GM19455 (cell line): ENCODE measurements around the gene ARHGAP25.

Source experiments
- ATAC-seq: cut with Tn5 transposase; IDR thresholded peaks from one replicate; pipeline ENCODE4 v1.9.1; 2021; ENCODE audit not compliant: unreplicated experiment

ARHGAP25 gene

DNA sequence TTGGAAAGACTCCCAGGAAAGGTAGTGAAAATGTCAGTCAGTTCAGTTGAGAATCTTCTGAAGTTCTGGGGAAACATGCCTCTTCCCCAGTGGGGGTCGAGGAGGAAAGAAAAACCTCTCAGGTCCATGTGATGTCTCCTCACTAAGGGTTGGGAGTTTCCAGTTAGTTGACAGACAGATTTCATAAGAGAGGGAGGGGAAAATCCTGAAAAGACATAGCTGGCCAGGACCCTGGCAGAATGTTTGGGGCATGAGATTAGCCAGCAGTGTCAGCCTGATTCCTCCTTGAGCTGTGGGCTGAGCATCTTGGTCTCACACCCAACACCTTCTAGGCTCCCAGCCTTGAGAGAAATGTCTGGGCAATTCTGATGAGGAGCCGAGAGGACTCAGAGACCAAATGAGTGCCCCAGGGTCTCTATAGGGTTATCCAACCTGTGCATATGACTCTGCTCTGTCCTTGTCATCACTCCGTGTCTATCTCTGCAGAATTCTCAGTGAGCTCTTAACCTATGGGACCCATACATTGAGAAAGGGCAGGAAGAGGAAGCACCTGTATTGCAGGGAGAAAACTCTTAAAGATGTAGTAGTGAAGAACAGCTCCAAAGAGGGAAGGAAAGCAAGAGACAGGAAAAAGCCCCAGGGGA is 122.7 kb downstream of the ARHGAP25 start:
- ATAC-seq = no peak

DNA sequence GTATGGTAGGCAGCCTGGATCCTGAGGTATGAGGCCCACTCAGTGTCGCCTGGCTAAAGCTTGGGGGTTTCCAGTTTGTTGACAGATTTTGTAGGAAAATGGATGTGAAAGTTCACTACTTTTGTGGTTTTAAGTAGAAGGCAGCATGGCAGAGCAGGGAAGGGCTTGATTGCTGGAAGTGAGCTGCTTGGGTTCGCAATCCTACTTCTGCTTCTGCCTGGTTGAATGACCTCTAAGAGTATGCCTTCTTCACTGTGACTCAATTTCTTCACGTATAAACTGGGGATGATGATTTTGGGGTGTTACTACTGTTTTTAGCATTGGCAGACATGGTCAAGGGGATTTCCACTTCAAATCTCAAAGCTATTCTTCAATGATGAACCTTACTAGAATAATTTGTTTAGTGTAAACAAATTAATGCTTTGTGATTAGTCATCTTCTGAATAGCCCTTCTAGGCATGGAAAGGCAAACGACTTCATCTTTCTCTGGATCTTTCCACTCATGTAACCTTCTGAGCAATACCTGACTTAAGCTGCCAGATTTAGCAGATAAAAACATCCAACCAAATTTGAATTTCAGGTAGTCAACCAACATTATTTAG is 123.3 kb downstream of the ARHGAP25 start:
- ATAC-seq = no peak

DNA sequence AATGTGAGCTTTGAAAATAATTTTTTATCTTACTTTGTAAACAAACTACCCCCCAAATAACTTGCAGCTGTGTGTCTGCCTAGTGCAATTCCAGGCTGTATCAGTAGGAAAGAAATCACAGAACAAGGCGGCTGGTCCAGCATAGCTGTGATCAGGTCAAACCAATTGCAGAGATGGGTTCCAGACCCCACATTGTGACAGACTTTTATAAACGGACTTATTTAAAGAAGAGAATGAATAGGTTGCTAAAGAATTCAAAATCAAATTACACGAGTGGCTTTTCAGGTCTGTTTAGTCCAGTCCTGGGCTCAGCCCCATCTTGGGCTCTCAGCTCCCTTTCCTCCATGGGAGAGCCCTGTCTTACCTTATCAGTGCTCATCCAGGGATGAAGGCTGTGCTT is 125.5 kb downstream of the ARHGAP25 start:
- no peak for ATAC-seq

DNA sequence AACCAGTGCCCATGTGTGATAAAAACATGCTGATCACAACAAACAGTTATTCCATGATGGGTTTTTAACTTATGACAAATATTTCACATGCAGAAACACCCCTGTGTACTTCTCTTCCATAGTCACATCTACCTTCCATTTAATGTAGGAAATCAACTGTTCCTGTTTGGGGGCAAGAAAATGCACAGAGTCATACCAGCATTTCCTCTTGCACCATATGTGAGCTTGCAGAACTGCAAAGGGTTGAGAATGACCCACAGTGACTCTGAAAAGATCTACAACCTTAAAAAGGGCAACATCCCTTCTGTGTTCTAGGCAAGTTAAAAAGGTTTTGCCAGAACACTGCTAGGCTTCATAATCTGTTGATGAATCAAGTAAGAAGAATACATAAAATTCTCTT is 126.7 kb downstream of the ARHGAP25 start:
- ATAC-seq = no peak

DNA sequence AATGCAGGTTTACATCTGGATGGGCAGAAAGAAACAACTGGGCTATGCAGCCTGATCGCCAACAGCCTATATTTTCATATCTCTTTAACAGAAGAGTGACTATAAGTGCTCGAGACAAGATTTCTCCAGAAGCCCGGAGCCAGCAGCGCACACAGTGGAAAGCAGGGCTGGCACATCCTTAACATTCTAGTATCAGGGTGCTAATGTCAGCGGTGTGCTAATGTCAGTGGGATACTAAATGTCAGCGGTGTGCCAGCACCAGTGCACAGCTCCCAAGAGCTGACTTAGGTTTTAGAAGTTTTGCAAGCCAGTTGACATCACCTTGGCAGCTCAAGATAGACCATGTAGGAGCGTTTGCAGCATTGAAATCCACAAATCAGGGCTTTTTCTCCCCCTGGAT is 128.3 kb downstream of the ARHGAP25 start:
- no peak for ATAC-seq

DNA sequence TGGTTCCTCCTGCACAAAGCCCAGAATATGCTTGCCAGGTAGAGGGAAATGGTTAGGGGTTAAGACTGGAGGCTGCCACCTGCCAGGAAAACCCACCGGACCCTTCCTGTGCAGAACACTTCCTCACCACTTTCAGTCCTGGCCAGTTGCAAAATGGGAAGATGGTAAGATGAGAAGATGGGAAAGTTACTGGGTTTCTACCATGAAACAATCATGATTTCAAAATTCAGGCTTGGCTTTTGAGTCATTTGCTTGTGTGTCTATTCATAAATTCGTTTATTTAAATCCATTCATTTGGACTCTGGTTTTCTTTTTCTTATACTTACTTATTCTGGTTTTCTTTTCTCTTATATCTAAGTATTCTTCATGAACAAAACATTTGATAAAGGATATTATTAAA is 129.4 kb downstream of the ARHGAP25 start:
- ATAC-seq = no peak

DNA sequence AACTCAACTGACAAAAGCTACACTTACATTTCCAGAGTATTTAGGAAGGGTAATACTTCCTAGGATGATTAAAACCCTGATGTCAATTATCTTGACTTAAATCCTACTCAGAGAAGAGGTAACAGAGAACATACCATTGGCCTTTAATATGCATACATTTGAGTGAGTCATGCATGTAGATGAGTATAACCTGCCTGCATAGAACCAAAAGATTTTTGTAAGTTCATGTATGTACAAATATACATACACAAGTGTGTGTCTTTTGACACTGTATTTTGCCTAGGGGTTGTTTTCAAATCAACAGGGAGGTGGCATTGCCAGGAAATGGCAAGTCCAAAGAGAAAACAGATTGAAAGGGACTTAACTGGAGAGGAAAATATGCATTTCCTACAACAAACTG is 130.5 kb downstream of the ARHGAP25 start:
- no peak for ATAC-seq

DNA sequence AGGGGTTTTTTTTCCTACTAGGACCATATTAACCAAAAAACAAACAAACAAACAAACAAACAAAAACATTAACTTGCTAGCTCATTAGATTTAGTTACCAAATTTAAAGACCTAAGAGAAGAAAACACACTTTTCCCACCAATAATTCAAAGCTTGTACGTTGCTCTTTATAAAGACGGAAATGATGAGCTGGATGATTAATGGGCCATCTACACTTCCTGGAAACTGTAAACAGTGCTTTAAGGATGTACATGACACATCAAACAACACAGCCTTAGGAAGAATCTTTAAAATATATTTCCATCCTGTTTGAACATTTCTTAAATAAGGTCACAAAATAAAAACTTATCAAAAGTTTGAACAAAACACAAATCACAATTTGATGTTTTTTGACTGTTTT is 135.6 kb downstream of the ARHGAP25 start:
- no peak for ATAC-seq

DNA sequence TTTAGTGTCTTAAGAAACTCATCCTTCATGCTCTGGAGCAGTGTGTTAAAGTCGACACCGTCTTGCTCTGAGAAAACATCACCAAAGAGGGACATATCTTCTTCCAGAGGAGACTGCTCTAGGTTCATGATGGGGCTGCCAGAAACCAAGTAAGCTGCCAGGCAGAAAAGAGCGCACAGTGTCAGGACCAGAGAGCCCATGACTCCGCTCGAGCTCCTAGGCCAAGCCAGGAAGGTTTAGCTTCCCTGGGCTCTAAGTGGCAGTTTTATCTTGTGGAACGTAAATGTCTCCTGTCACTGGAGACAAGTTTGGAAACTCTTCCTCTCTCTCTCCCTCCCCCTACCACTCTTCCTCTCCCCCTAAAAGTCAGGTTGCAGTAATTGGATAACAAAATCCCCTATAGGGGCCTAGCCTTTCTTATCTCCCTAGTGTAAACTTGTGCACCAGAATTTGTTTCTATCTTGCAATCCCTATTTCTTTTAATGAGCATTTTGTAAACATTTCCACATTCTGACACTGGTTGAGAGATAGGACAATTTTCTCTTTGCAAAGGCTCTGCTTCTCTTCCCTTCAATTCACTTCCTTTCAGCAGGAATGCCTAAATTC is 136.7 kb downstream of the ARHGAP25 start, which contains the start of gene BMP10:
TSS of gene BMP10 (minus strand) at position 239 of the 606 bp plus-strand sequence. CDS start at position 200, 39 bp downstream.
- no peak for ATAC-seq
